Measurements from ENCODE around the gene TCHHL1. TPM values are rescaled to one million over a fixed set of nuclear protein-coding genes. Genes with fewer than 3 reads are reported as not detected.
"Not testable (repeated sequence)": the region's sequence is repeated elsewhere in the genome, so short reads cannot be mapped to it uniquely, and the experiment has no call there.

TCHHL1 gene
- total and polyA plus RNA-seq, 2 of the 8 experiments (the other 6 are each of a cell fraction or from before 2014, with no cell fraction given), result not detected

DNA sequence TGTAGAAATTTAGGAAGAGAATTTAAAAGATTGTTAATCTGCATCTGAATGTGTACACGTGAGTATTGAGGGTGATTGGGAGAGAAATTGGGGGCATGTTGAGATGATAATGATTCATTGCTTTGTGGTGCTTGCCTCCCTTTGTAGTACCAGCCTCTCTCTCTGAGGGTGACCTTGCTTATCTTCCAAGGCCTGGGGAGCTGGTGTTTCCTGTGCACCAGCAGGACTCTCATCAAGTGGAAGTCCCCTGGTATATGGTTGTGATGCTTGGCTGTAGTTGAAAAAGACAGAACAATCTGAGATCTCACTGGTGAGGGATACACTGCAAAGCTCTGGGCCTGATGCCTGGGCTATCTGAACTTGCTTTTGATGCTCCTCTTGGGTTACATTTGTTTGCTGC, 4.0 kb downstream of the TCHHL1 start (continued):
- TF ChIP-seq BACH1 (IDR thresholded peaks at IDR 0.05; ENCODE audit: low read length) (no peak), BCL11A (IDR thresholded peaks at IDR 0.05; ENCODE audit: low read depth in 2 of 2, low read length in 2 of 2) (no peak), EZH2 (IDR thresholded peaks at IDR 0.05; ENCODE audit: low read depth, low read length, severe bottlenecking) (no peak), TBP (IDR thresholded peaks at IDR 0.05; ENCODE audit: low read depth, low read length) (no peak), BRCA1 (IDR thresholded peaks at IDR 0.05; ENCODE audit: low read depth, low read length) (no peak), CHD1 (IDR thresholded peaks at IDR 0.05; ENCODE audit: low read depth, low read length) (no peak)

DNA sequence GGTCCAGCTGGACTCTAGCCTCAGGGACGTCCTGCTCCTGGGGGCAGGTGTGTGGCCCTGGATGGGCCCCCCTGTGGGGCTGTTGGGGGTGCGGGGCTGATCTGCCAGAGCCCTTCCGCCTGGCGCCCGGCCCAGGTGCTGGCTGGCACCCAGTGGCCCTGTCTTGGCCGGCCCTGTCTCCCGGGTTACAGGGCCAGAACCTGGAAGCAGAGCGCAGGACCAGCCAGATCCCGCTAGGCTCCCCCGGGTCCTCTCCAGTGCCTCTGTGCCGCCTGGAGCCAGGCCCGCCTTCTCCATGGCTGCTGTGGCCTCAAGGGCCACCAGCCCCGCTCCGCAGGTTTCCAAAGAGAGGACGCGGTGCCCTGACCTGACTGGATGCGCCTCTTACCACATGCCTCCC, 7.8 kb downstream of the TCHHL1 start:
- FAIRE-seq; CTCF ChIA-PET (ENCODE audit: partially characterized antibody); H4K91ac ChIP-seq (replicated peaks; ENCODE audit: insufficient read length, low read length); POLR2A ChIA-PET (ENCODE audit: partially characterized antibody); H3K4me2 ChIP-seq (ENCODE audit: insufficient read depth in 1 of 2, low read depth in 2 of 2, low read length in 2 of 2); H3K4me1 ChIP-seq (replicated peaks in 1 of 4; ENCODE audit: control insufficient read depth in 3 of 4, insufficient read depth in 4 of 4, low read length in 3 of 4); H4K8ac ChIP-seq (ENCODE audit: extremely low read depth, insufficient read depth, low read length); H3K27ac ChIP-seq (ENCODE audit: low read depth, low read length); H3K23me2 ChIP-seq (ENCODE audit: low read depth, low read length); H3K36me3 ChIP-seq (ENCODE audit: control insufficient read depth in 2 of 4, insufficient read depth in 4 of 4, low read length in 3 of 4); H2AK5ac ChIP-seq (ENCODE audit: low read depth, low read length); H3K56ac ChIP-seq (replicated peaks; ENCODE audit: insufficient read length, low read depth, low read length); H2AFZ ChIP-seq (ENCODE audit: low read length); H4K20me1 ChIP-seq (replicated peaks in 1 of 2; ENCODE audit: control insufficient read depth in 1 of 2, insufficient read depth in 2 of 2, low read length in 2 of 2); H3K27me3 ChIP-seq (replicated peaks in 1 of 4; ENCODE audit: control insufficient read depth in 3 of 4, extremely low read depth in 1 of 4, insufficient read depth in 3 of 4, low read length in 3 of 4); H2BK5ac ChIP-seq (ENCODE audit: low read depth, low read length); H3K23ac ChIP-seq (ENCODE audit: insufficient read length); H2BK15ac ChIP-seq (ENCODE audit: low read length); DNase-seq (ENCODE audit: low read depth in 1 of 2, low spot score in 2 of 2); H2BK20ac ChIP-seq (ENCODE audit: low read length); H3K79me1 ChIP-seq (ENCODE audit: low read depth, low read length); H3K14ac ChIP-seq (ENCODE audit: insufficient read length); H3K9ac ChIP-seq (replicated peaks in 1 of 4; ENCODE audit: extremely low read depth in 1 of 4, low read depth in 3 of 4, low read length in 3 of 4); H3K18ac ChIP-seq (ENCODE audit: extremely low read depth, low read length); H2BK12ac ChIP-seq (ENCODE audit: low read depth, low read length); H4K5ac ChIP-seq (ENCODE audit: insufficient read length, low read depth, low read length); H2BK120ac ChIP-seq (replicated peaks; ENCODE audit: low read depth, low read length); H3K4ac ChIP-seq (replicated peaks; ENCODE audit: insufficient read length, low read depth, low read length); H3K4me3 ChIP-seq (ENCODE audit: extremely low read depth in 1 of 4, insufficient read depth in 2 of 4, low read depth in 3 of 4, low read length in 4 of 4); H3K79me2 ChIP-seq (ENCODE audit: control insufficient read depth in 1 of 2, insufficient read depth in 2 of 2, low read length in 2 of 2): not testable (repeated sequence)
- peaks cover 19 to 57% of the 10 kb centered on the region in 2 experiments; a peak in 3 of 4 replicates for H3K9me3 ChIP-seq (ENCODE audit: insufficient read depth in 2 of 2, low read depth in 1 of 2, low read length in 1 of 2)
- WGBS, 2 experiments (ENCODE audit: extremely low coverage in 1 of 2, insufficient coverage in 1 of 2, insufficient read length in 1 of 2, insufficient replicate concordance in 2 of 2, low coverage in 1 of 2, low lambda C conversion rate in 2 of 2, missing lambda C conversion rate in 1 of 2), result 82% methylated on average over 13 of the region's 17 CpGs; no CpG with 5 or more reads in 1 of the 2 experiments
